ENCODE data around the gene SLC25A18. TPM values are rescaled to one million over a fixed set of nuclear protein-coding genes. Genes with fewer than 3 reads are reported as not detected.
A peak's percentile ranks its signal among the peaks of the same experiment; 100 is the strongest.

The SLC25A18 gene
- total and polyA plus RNA-seq, 5 donors, result 0.96 to 2.6 (median 1.5) TPM

DNA sequence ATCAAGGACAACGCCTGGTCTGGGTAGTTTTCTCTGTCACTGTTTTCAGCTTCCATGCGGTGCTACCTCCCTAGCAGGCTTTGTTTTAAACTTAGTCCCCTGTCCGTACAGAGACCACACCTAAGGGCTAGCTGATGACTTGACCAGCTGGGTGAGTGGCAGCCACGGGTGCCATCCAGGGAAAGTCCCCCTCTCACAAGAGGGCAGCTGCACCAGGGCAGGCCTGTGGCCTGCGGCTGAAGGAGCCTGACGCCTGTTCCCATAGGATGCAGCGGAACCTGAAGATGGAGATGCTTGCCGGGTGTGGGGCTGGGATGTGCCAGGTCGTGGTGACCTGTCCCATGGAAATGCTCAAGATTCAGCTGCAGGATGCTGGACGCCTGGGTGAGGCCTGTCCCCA, 19.9 kb downstream of the SLC25A18 start:
- WGBS, result 89% methylated on average over 10 of the region's 10 CpGs
- no peaks in the 10 kb centered on the region for H3K9me3 ChIP-seq (ENCODE audit: control insufficient read depth, low read length)
- H3K4me3 ChIP-seq (ENCODE audit: low read length), result no peak overlapping the region
- DNase-seq (no peak), ATAC-seq (no peak)
- H3K4me1 ChIP-seq (ENCODE audit: control insufficient read depth, insufficient read depth, low read length), result no peaks in the 10 kb centered on the region
- H3K27me3 ChIP-seq (ENCODE audit: control insufficient read depth, insufficient read depth), result no peaks in the 10 kb centered on the region
- H3K27ac ChIP-seq (ENCODE audit: low read length), result no peak overlapping the region
- intact Hi-C loops (cut with DNase I), result no loop called here

GRCh38 chr22:17586831-17587440, 23.6 kb downstream of the SLC25A18 start:
- H3K4me1 ChIP-seq (ENCODE audit: control insufficient read depth, insufficient read depth, low read length), result no peaks in the 10 kb centered on the region
- no peak for DNase-seq
- intact Hi-C loops (cut with DNase I), result no loop called here
- H3K27me3 ChIP-seq (ENCODE audit: control insufficient read depth, insufficient read depth), result no peaks in the 10 kb centered on the region
- 78% methylated on average over 14 of the region's 14 CpGs for WGBS
- peak; percentile 38 to 50 for ATAC-seq
- peak overlapping the region; percentile 41 for H3K27ac ChIP-seq (ENCODE audit: low read length)
- no peaks in the 10 kb centered on the region for H3K9me3 ChIP-seq (ENCODE audit: control insufficient read depth, low read length)
- no peak overlapping the region for H3K4me3 ChIP-seq (ENCODE audit: low read length)

DNA sequence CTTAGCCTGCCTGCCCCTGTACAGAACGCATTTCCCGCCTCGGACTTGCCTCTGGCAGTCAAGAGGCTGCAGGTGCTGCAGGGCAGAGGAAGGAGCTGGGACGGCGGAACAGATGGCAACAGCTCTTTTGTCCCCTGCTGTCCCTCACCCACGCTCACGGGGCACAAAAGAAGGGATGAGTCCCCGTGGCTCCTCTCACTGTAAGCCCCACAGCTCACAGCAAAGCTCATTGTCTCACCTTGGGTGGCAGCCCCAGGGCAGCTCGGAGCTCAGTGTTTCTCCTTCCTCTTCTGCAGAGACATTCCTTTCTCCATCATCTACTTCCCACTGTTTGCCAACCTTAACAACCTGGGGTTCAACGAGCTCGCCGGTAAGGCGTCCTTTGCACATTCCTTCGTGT, 24.3 kb downstream of the SLC25A18 start:
- H3K4me1 ChIP-seq (ENCODE audit: control insufficient read depth, insufficient read depth, low read length), result no peaks in the 10 kb centered on the region
- ATAC-seq (peak in 1 of 2 donors; percentile 15), DNase-seq (no peak)
- no peaks in the 10 kb centered on the region for H3K27me3 ChIP-seq (ENCODE audit: control insufficient read depth, insufficient read depth)
- no peak overlapping the region for H3K4me3 ChIP-seq (ENCODE audit: low read length)
- WGBS, result 83% methylated on average over 14 of the region's 14 CpGs
- no peaks in the 10 kb centered on the region for H3K9me3 ChIP-seq (ENCODE audit: control insufficient read depth, low read length)
- no peak overlapping the region for H3K27ac ChIP-seq (ENCODE audit: low read length)
- intact Hi-C loops (cut with DNase I), result no loop called here

GRCh38 chr22:17588606-17589005, 25.3 kb downstream of the SLC25A18 start:
- WGBS, result 96% methylated on average over 11 of the region's 11 CpGs
- intact Hi-C loops (cut with DNase I), result no loop called here
- DNase-seq, result no peak
- no peak overlapping the region for H3K27ac ChIP-seq (ENCODE audit: low read length)
- H3K27me3 ChIP-seq (ENCODE audit: control insufficient read depth, insufficient read depth), result no peaks in the 10 kb centered on the region
- no peaks in the 10 kb centered on the region for H3K4me1 ChIP-seq (ENCODE audit: control insufficient read depth, insufficient read depth, low read length)
- no peaks in the 10 kb centered on the region for H3K9me3 ChIP-seq (ENCODE audit: control insufficient read depth, low read length)
- no peak for ATAC-seq
- no peak overlapping the region for H3K4me3 ChIP-seq (ENCODE audit: low read length)

DNA sequence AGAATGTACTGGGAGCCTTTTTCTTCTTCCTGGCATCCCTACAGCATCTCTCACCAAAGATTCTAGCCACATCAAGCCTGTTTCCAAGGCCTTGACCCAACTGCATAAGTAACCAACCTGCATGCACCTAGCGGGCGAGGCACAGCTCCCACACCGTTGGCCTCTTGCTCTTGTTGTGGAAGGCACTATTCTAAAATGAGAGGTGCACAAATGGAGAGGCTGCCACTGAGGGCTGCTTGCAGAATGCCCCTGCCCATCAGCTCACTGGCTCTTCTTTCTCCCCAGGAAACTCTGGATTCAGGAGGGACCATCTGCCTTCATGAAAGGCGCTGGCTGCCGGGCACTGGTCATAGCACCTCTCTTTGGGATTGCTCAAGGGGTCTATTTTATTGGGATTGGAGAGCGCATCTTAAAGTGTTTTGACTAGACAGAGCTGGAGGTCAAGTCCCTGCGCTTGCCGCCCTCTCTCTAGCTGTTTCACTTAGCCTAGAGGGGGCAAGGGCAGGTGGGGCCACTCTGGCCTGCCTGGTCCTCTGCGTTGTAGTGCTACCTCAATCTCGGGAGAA, 26.6 kb downstream of the SLC25A18 start:
- 94% methylated on average over 10 of the region's 10 CpGs for WGBS
- no peaks in the 10 kb centered on the region for H3K4me1 ChIP-seq (ENCODE audit: control insufficient read depth, insufficient read depth, low read length)
- intact Hi-C loops (cut with DNase I), result no loop called here
- DNase-seq (no peak), ATAC-seq (no peak)
- H3K27ac ChIP-seq (ENCODE audit: low read length), result no peak overlapping the region
- H3K27me3 ChIP-seq (ENCODE audit: control insufficient read depth, insufficient read depth), result no peaks in the 10 kb centered on the region
- no peaks in the 10 kb centered on the region for H3K9me3 ChIP-seq (ENCODE audit: control insufficient read depth, low read length)
- no peak overlapping the region for H3K4me3 ChIP-seq (ENCODE audit: low read length)

DNA sequence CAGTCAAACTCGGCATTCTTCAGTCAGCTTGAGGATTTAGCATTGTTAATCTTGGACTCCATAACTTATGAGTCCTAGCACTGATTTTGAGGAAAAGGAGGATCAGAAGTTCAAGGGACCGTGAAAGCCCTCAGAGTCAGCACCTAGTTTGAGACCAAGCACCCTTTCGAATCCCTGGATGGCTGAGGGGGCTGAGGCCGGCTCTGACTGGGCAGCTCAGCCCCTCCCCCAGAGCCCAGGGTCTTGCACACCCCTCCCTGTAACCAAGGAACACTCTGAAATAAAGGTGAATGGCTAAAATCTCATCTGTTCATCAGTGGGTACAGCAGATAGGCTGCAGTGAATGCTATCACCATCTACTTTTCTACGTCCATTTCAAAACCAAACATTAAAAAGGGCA, 27.3 kb downstream of the SLC25A18 start:
- no peak overlapping the region for H3K27ac ChIP-seq (ENCODE audit: low read length)
- H3K4me3 ChIP-seq (ENCODE audit: low read length), result no peak overlapping the region
- DNase-seq (no peak), ATAC-seq (no peak)
- no peaks in the 10 kb centered on the region for H3K4me1 ChIP-seq (ENCODE audit: control insufficient read depth, insufficient read depth, low read length)
- H3K27me3 ChIP-seq (ENCODE audit: control insufficient read depth, insufficient read depth), result no peaks in the 10 kb centered on the region
- WGBS, result 87% methylated on average over 5 of the region's 5 CpGs
- intact Hi-C loops (cut with DNase I), result no loop called here
- H3K9me3 ChIP-seq (ENCODE audit: control insufficient read depth, low read length), result no peaks in the 10 kb centered on the region

- ATAC-seq (no peak), DNase-seq (no peak)
- H3K4me1 ChIP-seq (ENCODE audit: control insufficient read depth, insufficient read depth, low read length), result no peaks in the 10 kb centered on the region
- intact Hi-C loops (cut with DNase I), result no loop called here
- H3K27me3 ChIP-seq (ENCODE audit: control insufficient read depth, insufficient read depth), result no peaks in the 10 kb centered on the region
- no peak overlapping the region for H3K4me3 ChIP-seq (ENCODE audit: low read length)
- WGBS, result 80% methylated on average over 5 of the region's 5 CpGs
- no peak overlapping the region for H3K27ac ChIP-seq (ENCODE audit: low read length)
- no peaks in the 10 kb centered on the region for H3K9me3 ChIP-seq (ENCODE audit: control insufficient read depth, low read length)
Measured at GRCh38 chr22:17592201-17592600, 28.9 kb downstream of the SLC25A18 start.

- intact Hi-C loops (cut with DNase I), result no loop called here
- ATAC-seq, result no peak
- DNase-seq, result no peak
- H3K27ac ChIP-seq (ENCODE audit: low read length), result no peak overlapping the region
- no peaks in the 10 kb centered on the region for H3K4me1 ChIP-seq (ENCODE audit: control insufficient read depth, insufficient read depth, low read length)
- WGBS, result over 99% methylated on average over 6 of the region's 6 CpGs
- H3K9me3 ChIP-seq (ENCODE audit: control insufficient read depth, low read length), result no peaks in the 10 kb centered on the region
- no peak overlapping the region for H3K4me3 ChIP-seq (ENCODE audit: low read length)
- H3K27me3 ChIP-seq (ENCODE audit: control insufficient read depth, insufficient read depth), result no peaks in the 10 kb centered on the region
Measured at GRCh38 chr22:17596226-17596625, 32.9 kb downstream of the SLC25A18 start.

DNA sequence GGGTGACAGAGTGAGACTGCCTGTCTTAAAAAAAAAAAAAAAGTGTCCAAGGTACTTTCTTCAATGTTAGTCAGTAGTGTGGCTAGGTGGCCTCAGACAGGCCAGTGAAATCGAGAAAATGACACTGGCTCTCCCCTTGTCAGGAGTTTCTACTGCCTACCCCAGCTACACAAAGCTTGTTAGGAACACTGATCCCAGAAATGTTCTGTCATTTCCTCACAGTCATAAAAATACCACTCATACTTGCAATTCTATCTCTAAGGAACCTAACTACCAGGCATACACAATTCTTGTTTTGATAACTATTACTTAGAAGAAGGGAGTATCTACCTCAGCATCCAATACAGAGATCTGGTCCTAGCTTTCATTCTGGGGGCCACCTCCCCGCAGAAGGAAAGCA, 33.9 kb downstream of the SLC25A18 start:
- no peaks in the 10 kb centered on the region for H3K9me3 ChIP-seq (ENCODE audit: control insufficient read depth, low read length)
- no peaks in the 10 kb centered on the region for H3K27me3 ChIP-seq (ENCODE audit: control insufficient read depth, insufficient read depth)
- ATAC-seq, result no peak
- no peaks in the 10 kb centered on the region for H3K4me1 ChIP-seq (ENCODE audit: control insufficient read depth, insufficient read depth, low read length)
- no peak overlapping the region for H3K4me3 ChIP-seq (ENCODE audit: low read length)
- over 99% methylated on average over 2 of the region's 2 CpGs for WGBS
- no peak for DNase-seq
- no peak overlapping the region for H3K27ac ChIP-seq (ENCODE audit: low read length)
- intact Hi-C loops (cut with DNase I), result no loop called here

DNA sequence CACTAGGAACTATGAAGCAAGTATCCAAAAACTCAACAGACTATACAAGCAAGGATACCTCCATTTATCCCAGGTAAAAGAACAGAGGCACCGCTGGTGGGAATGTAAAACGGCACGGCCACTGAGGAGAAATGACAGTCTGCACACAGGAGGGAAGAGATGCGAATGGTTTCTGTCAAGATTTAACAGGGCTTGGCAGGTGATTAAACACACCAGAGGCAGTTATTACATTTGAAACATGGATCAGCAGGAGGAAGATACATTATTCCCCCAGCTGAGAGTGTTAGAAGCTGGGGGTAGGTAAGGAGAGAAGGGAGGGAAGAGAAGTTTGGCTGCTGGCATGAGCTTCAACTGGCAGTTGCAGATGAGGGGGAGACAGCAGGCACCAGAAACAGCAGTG, 35.0 kb downstream of the SLC25A18 start:
- no peak overlapping the region for H3K27ac ChIP-seq (ENCODE audit: low read length)
- H3K4me3 ChIP-seq (ENCODE audit: low read length), result no peak overlapping the region
- intact Hi-C loops (cut with DNase I), result no loop called here
- 94% methylated on average over 4 of the region's 4 CpGs for WGBS
- H3K9me3 ChIP-seq (ENCODE audit: control insufficient read depth, low read length), result no peaks in the 10 kb centered on the region
- H3K4me1 ChIP-seq (ENCODE audit: control insufficient read depth, insufficient read depth, low read length), result no peaks in the 10 kb centered on the region
- DNase-seq, result no peak
- H3K27me3 ChIP-seq (ENCODE audit: control insufficient read depth, insufficient read depth), result no peaks in the 10 kb centered on the region
- ATAC-seq, result no peak

DNA sequence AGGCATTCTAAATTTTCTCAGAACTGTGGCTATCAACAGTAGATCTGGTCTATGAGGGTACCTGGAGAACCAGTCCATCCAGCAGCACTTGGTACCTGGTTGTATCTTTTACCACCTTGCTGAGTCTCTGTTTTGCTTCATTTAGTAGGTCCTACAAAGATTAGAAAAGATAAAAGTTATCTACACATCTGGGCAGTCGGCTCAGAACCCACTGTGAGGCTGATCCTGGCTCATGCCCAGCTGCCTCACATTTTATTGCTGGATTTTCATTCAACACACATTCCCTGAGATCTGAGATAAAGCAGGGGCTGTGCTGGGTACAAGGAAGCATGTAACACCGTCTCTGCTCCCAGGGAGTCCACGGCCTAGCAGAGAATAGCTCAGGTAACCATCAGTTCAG, 37.7 kb downstream of the SLC25A18 start:
- Histone ChIP-seq H3K27ac (ENCODE audit: low read length) (no peak overlapping the region), H3K27me3 (ENCODE audit: control insufficient read depth, insufficient read depth) (no peaks in the 10 kb centered on the region), H3K4me3 (ENCODE audit: low read length) (no peak overlapping the region), H3K4me1 (ENCODE audit: control insufficient read depth, insufficient read depth, low read length) (no peaks in the 10 kb centered on the region), H3K9me3 (ENCODE audit: control insufficient read depth, low read length) (no peaks in the 10 kb centered on the region)
- intact Hi-C loops (cut with DNase I), result no loop called here
- ATAC-seq (no peak), DNase-seq (no peak)
- WGBS, result 57% methylated on average over 3 of the region's 3 CpGs

- Histone ChIP-seq H3K4me1 (ENCODE audit: control insufficient read depth, insufficient read depth, low read length) (peaks cover 2% of the 10 kb centered on the region), H3K27me3 (ENCODE audit: control insufficient read depth, insufficient read depth) (no peaks in the 10 kb centered on the region), H3K4me3 (ENCODE audit: low read length) (no peak overlapping the region), H3K27ac (ENCODE audit: low read length) (no peak overlapping the region), H3K9me3 (ENCODE audit: control insufficient read depth, low read length) (no peaks in the 10 kb centered on the region)
- intact Hi-C loops (cut with DNase I), result no loop called here
- ATAC-seq (no peak), DNase-seq (no peak)
- WGBS, result 81% methylated on average over 4 of the region's 4 CpGs
Measured at GRCh38 chr22:17603668-17604067, 40.4 kb downstream of the SLC25A18 start.
